ENCODE data around the gene AVPR2.

DNA sequence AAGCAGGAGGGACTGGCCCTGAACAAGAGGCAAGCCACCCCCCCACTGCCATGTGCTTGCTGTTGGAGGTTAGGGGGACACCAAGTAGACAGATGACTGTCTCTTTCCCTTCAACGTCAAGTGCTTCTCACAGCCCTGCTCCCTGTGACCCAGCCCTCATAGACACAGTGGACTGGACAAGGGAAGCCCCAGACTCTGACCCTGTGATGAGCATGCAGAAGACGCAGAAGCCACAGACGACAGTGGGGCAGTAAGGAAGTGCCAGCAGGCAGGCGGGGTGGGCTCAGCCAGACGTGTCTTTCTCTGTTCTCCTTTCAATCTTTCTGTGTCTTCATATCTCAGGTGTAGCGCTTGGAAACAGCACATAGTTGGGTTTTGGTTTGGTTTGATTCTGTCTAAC, 16.1 kb upstream of the AVPR2 start:
- no peak for TF ChIP-seq CTCF (IDR thresholded peaks at IDR 0.05)
- no peak for TF ChIP-seq POLR2A (IDR thresholded peaks at IDR 0.05)
